HEK293 (cell line): Measurements from ENCODE around the gene JMJD6.

Source experiments
- ELK4 ChIP-seq: IDR thresholded peaks from 2 replicates; pipeline ENCODE4 v1.6.1; 2011; ENCODE audit warnings: mild to moderate bottlenecking, low read depth, low read length, borderline replicate concordance
- GLIS2 ChIP-seq: fragments of 450-650 bp; formaldehyde crosslinking; IDR thresholded peaks from 2 replicates; pipeline ENCODE4 v1.5.1; 2016; ENCODE audit warnings: missing biosample characterization, missing genetic modification characterization
- IKZF3 ChIP-seq: fragments of 450-650 bp; IDR thresholded peaks from 2 replicates; pipeline ENCODE4 v1.5.0; 2018; ENCODE audit warnings: missing biosample characterization, mild to moderate bottlenecking, missing genetic modification characterization, moderate library complexity
- INSM2 ChIP-seq: fragments of 450-650 bp; formaldehyde crosslinking; IDR thresholded peaks from 2 replicates; pipeline ENCODE4 v1.5.1; 2016; ENCODE audit warnings: missing biosample characterization, missing genetic modification characterization
- KLF9 ChIP-seq: fragments of 450-650 bp; formaldehyde crosslinking; IDR thresholded peaks from 2 replicates; pipeline ENCODE4 v1.5.1; 2016; ENCODE audit warnings: missing biosample characterization, missing genetic modification characterization, low read depth
- REPIN1 ChIP-seq: fragments of 450-650 bp; formaldehyde crosslinking; IDR thresholded peaks from 2 replicates; pipeline ENCODE4 v1.5.1; 2017; ENCODE audit warnings: missing biosample characterization, missing genetic modification characterization, low read depth
- ZNF133 ChIP-seq: fragments of 450-650 bp; formaldehyde crosslinking; IDR thresholded peaks from 2 replicates; pipeline ENCODE4 v1.5.1; 2016; ENCODE audit warnings: missing biosample characterization, missing genetic modification characterization
- ZNF169 ChIP-seq: fragments of 450-650 bp; formaldehyde crosslinking; IDR thresholded peaks from 2 replicates; pipeline ENCODE4 v1.5.1; 2016; ENCODE audit warnings: missing biosample characterization, missing genetic modification characterization
- ZNF302 ChIP-seq: fragments of 450-650 bp; formaldehyde crosslinking; IDR thresholded peaks from 2 replicates; pipeline ENCODE4 v1.5.1; 2016; ENCODE audit warnings: missing biosample characterization, missing genetic modification characterization, low read depth
- ZNF501 ChIP-seq: fragments of 450-650 bp; formaldehyde crosslinking; IDR thresholded peaks from 2 replicates; pipeline ENCODE4 v1.5.1; 2016; ENCODE audit warnings: missing biosample characterization, missing genetic modification characterization
- ZNF518A ChIP-seq: fragments of 450-650 bp; formaldehyde crosslinking; conservative IDR thresholded peaks from 2 replicates; pipeline ENCODE4 v1.5.1; 2016; ENCODE audit warnings: low read depth, missing biosample characterization, missing genetic modification characterization
- ZNF549 ChIP-seq: fragments of 450-650 bp; IDR thresholded peaks from 2 replicates; pipeline ENCODE4 v1.5.1; 2018; ENCODE audit warnings: missing biosample characterization, missing genetic modification characterization, mild to moderate bottlenecking, inconsistent platforms, moderate library complexity
- ZNF629 ChIP-seq: fragments of 450-650 bp; formaldehyde crosslinking; IDR thresholded peaks from 2 replicates; pipeline ENCODE4 v1.5.1; 2017; ENCODE audit warnings: missing biosample characterization, missing genetic modification characterization
- ZNF654 ChIP-seq: fragments of 450-650 bp; formaldehyde crosslinking; IDR thresholded peaks from 2 replicates; pipeline ENCODE4 v1.5.1; 2016; ENCODE audit warnings: low read depth, missing biosample characterization, missing genetic modification characterization
- ZNF704 ChIP-seq: fragments of 450-650 bp; formaldehyde crosslinking; IDR thresholded peaks from 2 replicates; pipeline ENCODE4 v1.5.1; 2016; ENCODE audit warnings: missing biosample characterization, missing genetic modification characterization
- ZNF747 ChIP-seq: fragments of 450-650 bp; formaldehyde crosslinking; IDR thresholded peaks from 2 replicates; pipeline ENCODE4 v1.5.1; 2016; ENCODE audit warnings: missing biosample characterization, missing genetic modification characterization
- ZNF76 ChIP-seq: fragments of 450-650 bp; formaldehyde crosslinking; IDR thresholded peaks from 2 replicates; pipeline ENCODE4; 2016; ENCODE audit warnings: low read depth, missing biosample characterization, missing genetic modification characterization, borderline replicate concordance
- ZNF843 ChIP-seq: fragments of 450-650 bp; formaldehyde crosslinking; IDR thresholded peaks from 2 replicates; pipeline ENCODE4 v1.5.1; 2016; ENCODE audit warnings: missing biosample characterization, missing genetic modification characterization
- TF ChIP-seq, protein P1 (sequence below): fragments of 450-650 bp; formaldehyde crosslinking; conservative IDR thresholded peaks from 2 replicates; pipeline ENCODE4 v1.5.1; 2016; ENCODE audit warnings: low read depth, missing biosample characterization, missing genetic modification characterization
- TF ChIP-seq, protein P2 (sequence below): fragments of 450-650 bp; formaldehyde crosslinking; IDR thresholded peaks from 2 replicates; pipeline ENCODE4 v1.5.1; 2016; ENCODE audit warnings: missing biosample characterization, missing genetic modification characterization

Gene JMJD6

GRCh38 chr17:76671123-76671911, 55.1 kb downstream of the JMJD6 start (continued):
- TF ChIP-seq ZNF302 (no peak), IKZF3 (tag by site-specific recombination) (peak; percentile 43), ZNF169 (peak; percentile 41; the same call in 1 of the 2 replicates), ZNF76 (peak; percentile 54), GLIS2 (tag by site-specific recombination) (peak; percentile 88), ZNF654 (tag by site-specific recombination) (no peak), ZNF133 (tag by site-specific recombination) (no peak), ZNF704 (tag by site-specific recombination) (no peak), ZNF843 (peak; percentile 84), ZNF518A (tag by site-specific recombination) (peak; percentile 49), ZNF747 (no peak), REPIN1 (tag by site-specific recombination) (peak; percentile 85; the same call in 1 of the 2 replicates), ZNF501 (tag by site-specific recombination) (peak; percentile 95), ZNF629 (tag by site-specific recombination) (peak; percentile 70), ELK4 (peak; percentile 87), INSM2 (tag by site-specific recombination) (peak; percentile 92), ZNF549 (no peak), KLF9 (tag by site-specific recombination) (peak; percentile 77)
- TF ChIP-seq, protein P1, sequence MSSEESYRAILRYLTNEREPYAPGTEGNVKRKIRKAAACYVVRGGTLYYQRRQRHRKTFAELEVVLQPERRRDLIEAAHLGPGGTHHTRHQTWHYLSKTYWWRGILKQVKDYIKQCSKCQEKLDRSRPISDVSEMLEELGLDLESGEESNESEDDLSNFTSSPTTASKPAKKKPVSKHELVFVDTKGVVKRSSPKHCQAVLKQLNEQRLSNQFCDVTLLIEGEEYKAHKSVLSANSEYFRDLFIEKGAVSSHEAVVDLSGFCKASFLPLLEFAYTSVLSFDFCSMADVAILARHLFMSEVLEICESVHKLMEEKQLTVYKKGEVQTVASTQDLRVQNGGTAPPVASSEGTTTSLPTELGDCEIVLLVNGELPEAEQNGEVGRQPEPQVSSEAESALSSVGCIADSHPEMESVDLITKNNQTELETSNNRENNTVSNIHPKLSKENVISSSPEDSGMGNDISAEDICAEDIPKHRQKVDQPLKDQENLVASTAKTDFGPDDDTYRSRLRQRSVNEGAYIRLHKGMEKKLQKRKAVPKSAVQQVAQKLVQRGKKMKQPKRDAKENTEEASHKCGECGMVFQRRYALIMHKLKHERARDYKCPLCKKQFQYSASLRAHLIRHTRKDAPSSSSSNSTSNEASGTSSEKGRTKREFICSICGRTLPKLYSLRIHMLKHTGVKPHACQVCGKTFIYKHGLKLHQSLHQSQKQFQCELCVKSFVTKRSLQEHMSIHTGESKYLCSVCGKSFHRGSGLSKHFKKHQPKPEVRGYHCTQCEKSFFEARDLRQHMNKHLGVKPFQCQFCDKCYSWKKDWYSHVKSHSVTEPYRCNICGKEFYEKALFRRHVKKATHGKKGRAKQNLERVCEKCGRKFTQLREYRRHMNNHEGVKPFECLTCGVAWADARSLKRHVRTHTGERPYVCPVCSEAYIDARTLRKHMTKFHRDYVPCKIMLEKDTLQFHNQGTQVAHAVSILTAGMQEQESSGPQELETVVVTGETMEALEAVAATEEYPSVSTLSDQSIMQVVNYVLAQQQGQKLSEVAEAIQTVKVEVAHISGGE (tag by site-specific recombination) = peak; percentile 47; the same call in 1 of the 2 replicates
- TF ChIP-seq, protein P2, sequence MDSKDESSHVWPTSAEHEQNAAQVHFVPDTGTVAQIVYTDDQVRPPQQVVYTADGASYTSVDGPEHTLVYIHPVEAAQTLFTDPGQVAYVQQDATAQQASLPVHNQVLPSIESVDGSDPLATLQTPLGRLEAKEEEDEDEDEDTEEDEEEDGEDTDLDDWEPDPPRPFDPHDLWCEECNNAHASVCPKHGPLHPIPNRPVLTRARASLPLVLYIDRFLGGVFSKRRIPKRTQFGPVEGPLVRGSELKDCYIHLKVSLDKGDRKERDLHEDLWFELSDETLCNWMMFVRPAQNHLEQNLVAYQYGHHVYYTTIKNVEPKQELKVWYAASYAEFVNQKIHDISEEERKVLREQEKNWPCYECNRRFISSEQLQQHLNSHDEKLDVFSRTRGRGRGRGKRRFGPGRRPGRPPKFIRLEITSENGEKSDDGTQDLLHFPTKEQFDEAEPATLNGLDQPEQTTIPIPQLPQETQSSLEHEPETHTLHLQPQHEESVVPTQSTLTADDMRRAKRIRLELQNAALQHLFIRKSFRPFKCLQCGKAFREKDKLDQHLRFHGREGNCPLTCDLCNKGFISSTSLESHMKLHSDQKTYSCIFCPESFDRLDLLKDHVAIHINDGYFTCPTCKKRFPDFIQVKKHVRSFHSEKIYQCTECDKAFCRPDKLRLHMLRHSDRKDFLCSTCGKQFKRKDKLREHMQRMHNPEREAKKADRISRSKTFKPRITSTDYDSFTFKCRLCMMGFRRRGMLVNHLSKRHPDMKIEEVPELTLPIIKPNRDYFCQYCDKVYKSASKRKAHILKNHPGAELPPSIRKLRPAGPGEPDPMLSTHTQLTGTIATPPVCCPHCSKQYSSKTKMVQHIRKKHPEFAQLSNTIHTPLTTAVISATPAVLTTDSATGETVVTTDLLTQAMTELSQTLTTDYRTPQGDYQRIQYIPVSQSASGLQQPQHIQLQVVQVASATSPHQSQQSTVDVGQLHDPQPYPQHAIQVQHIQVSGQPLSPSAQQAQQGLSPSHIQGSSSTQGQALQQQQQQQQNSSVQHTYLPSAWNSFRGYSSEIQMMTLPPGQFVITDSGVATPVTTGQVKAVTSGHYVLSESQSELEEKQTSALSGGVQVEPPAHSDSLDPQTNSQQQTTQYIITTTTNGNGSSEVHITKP = peak; percentile 96
